Lower leg skin (tissue), 4 donors: ENCODE results near the gene ABLIM1. TPM values are rescaled to one million over a fixed set of nuclear protein-coding genes. Genes with fewer than 3 reads are reported as not detected.

Experiments
- DNase-seq, 2 donors: peaks; one replicate each; pipeline ENCODE4 v3.0.0-alpha.2; 2019; ENCODE audit warnings: low spot score in 2 of 2
- H3K4me3 ChIP-seq: fragments of 200-600 bp; sonication (generic); 2 replicates; pipeline ENCODE4 v1.5.1; 2017; ENCODE audit warnings: mild to moderate bottlenecking, low read depth; ENCODE audit not compliant: poor library complexity, severe bottlenecking
- POLR2A ChIP-seq, 2 donors: fragments of 450-650 bp; IDR thresholded peaks; one replicate each; pipeline ENCODE4 v1.6.1; 2016 to 2017; ENCODE audit warnings: antibody characterized with exemption in 2 of 2, mild to moderate bottlenecking in 1 of 2, moderate library complexity in 1 of 2
- WGBS, 2 donors: methylation state at CpG; one replicate each; pipeline ENCODE4 v1.1.5; 2018; 5-methylcytosine and 5-hydroxymethylcytosine counted together
- intact Hi-C: fragments of 100-400 bp; cut with DNase I; formaldehyde crosslinking; loops from one replicate; pipeline ENCODE4 v1.15.0; 2023; ENCODE audit warnings: low total_unique reads
- total RNA-seq, 4 donors: library from RNA; depleted of rRNA; stranded (reverse); fragments of >200 nt; gene quantifications; one replicate each; pipeline ENCODE4 v1.1.0, GENCODE V29; 2016
- TF ChIP-seq, protein P1 (sequence below), 3 donors: fragments of 450-650 bp; IDR thresholded peaks; one replicate each; pipeline ENCODE4 v1.5.1; 2016; ENCODE audit warnings: antibody characterized with exemption in 3 of 3, mild to moderate bottlenecking in 3 of 3, moderate library complexity in 2 of 3

The ABLIM1 gene
- total RNA-seq, 4 donors from 2014 or later: 171 to 258 (median 209) TPM

DNA sequence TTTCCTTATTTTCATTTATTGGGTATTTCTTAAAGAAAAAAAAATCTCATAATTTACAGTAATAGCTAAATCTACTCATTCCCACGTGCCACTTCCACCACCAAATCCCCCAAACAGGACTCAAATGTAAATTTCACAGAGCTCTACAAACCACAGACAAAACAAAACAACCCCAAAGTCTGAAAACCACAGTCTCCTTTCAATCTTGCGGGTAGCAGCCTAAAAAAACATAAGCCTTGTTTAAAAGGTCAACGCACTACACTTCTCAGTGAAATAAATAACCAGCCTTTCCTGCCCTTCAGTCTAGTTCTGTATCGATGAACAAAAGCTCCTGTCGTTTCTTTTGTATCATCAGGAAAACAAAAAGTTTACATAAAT lies 132.0 kb downstream of the ABLIM1 start:
- TF ChIP-seq, protein P1, sequence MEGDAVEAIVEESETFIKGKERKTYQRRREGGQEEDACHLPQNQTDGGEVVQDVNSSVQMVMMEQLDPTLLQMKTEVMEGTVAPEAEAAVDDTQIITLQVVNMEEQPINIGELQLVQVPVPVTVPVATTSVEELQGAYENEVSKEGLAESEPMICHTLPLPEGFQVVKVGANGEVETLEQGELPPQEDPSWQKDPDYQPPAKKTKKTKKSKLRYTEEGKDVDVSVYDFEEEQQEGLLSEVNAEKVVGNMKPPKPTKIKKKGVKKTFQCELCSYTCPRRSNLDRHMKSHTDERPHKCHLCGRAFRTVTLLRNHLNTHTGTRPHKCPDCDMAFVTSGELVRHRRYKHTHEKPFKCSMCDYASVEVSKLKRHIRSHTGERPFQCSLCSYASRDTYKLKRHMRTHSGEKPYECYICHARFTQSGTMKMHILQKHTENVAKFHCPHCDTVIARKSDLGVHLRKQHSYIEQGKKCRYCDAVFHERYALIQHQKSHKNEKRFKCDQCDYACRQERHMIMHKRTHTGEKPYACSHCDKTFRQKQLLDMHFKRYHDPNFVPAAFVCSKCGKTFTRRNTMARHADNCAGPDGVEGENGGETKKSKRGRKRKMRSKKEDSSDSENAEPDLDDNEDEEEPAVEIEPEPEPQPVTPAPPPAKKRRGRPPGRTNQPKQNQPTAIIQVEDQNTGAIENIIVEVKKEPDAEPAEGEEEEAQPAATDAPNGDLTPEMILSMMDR (IDR thresholded peaks at IDR 0.05): no peak
- no peak for TF ChIP-seq POLR2A (IDR thresholded peaks at IDR 0.05)
- H3K4me3 ChIP-seq: peak overlapping the region; percentile 18
- intact Hi-C loops: no loop called here
- WGBS, 2 donors: 6 to 14% methylated on average over 5 of the region's 5 CpGs
- no peak for DNase-seq

DNA sequence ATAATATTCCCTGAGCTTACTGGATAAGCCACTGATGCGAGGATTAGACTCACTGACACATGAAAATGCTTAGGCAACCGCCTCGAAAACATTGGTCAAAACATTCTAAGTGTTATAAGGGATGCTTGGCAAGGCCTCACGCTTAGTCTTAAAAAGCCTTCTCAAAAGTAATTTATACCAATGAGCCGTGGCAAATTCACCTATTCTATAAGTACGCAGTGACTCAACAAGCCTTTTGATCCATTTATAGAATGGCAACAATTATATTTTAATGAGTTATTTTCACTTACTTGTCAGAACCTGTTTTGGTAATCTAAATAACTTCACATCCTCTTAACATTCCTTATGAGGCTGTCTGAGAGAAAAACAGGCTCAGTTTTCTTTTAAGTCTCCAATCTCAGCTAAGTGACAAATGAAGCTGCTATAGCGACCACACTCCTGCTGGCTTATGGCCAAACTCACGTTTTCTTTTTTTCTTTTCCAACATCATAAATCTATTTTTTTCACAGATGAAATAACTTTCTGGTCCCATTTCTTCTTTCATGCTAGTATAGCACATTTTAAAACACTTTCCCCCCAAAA lies 132.6 kb downstream of the ABLIM1 start:
- no peak overlapping the region for H3K4me3 ChIP-seq
- 23 to 26% methylated on average over 8 of the region's 8 CpGs for WGBS, 2 donors
- DNase-seq: no peak
- intact Hi-C loops: no loop called here
- TF ChIP-seq POLR2A (IDR thresholded peaks at IDR 0.05): no peak
- TF ChIP-seq, protein P1 (IDR thresholded peaks at IDR 0.05): no peak

DNA sequence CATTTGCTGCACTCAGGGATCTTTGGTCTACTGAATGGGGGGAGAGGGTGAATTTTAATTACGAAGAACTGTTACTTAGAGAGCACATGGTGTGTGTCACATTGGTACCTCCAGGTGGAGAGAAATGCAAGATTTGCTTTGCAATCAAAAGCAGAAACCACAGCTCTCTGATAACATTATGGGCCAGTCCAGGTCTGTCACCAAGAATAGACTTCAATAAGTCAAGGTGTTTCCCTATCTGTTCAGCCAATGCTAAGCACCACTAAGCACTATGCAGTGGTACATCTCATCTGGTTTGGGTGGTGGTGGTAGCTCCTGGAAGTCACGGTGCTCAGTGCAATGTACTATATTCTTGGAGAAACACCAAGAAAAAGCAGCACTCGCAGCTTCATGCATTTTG lies 134.2 kb downstream of the ABLIM1 start:
- H3K4me3 ChIP-seq: no peak overlapping the region
- DNase-seq: no peak
- intact Hi-C loops: no loop called here
- TF ChIP-seq, protein P1 (IDR thresholded peaks at IDR 0.05): no peak
- TF ChIP-seq POLR2A (IDR thresholded peaks at IDR 0.05): no peak
- 74 to 82% methylated on average over 3 of the region's 3 CpGs for WGBS, 2 donors

DNA sequence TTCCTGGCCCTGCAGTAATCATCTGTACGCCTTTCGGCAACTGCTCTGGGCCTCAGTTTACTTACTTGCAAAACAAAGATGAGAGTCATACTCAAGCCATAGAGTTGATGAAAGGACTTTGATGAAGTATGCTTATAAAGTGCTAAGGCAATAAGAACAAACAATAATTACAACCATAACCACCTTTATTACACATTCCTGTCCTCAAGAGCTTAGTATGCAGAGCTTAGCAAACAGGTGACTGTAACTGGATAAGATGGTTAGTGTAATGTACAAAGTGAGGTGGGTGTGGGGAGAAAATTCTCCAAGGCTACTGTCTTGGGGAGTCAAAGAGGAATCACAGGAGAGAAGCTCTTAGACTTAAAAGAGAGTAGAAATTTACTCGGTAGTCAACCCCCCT lies 136.8 kb downstream of the ABLIM1 start:
- intact Hi-C loops: no loop called here
- H3K4me3 ChIP-seq: no peak overlapping the region
- 84 to 86% methylated on average over 3 of the region's 3 CpGs for WGBS, 2 donors
- no peak for DNase-seq
- TF ChIP-seq, protein P1 (IDR thresholded peaks at IDR 0.05): no peak
- no peak for TF ChIP-seq POLR2A (IDR thresholded peaks at IDR 0.05)

DNA sequence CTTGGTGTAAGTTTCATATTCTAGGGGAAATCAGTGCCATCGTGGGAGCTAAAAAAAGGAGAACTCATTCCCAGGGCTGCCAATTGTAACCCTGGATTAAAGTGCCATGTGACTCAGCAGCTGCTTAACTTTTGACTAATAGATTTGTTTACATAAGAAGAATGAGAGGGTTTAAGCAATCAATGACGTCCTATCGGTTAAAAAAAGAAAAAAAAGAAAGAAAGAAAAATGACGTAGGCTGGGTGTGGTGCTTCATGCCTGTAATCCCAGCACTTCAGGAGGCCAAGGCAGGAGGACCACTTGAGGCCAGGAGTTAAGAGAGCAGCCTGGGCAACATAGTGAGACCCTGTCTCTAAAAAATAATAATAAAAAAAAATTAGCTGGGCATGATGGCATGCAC lies 137.6 kb downstream of the ABLIM1 start:
- no peak overlapping the region for H3K4me3 ChIP-seq
- TF ChIP-seq, protein P1 (IDR thresholded peaks at IDR 0.05): no peak
- TF ChIP-seq POLR2A (IDR thresholded peaks at IDR 0.05): no peak
- intact Hi-C loops: no loop called here
- DNase-seq: no peak
- 11 to 20% methylated on average over 4 of the region's 4 CpGs for WGBS, 2 donors

DNA sequence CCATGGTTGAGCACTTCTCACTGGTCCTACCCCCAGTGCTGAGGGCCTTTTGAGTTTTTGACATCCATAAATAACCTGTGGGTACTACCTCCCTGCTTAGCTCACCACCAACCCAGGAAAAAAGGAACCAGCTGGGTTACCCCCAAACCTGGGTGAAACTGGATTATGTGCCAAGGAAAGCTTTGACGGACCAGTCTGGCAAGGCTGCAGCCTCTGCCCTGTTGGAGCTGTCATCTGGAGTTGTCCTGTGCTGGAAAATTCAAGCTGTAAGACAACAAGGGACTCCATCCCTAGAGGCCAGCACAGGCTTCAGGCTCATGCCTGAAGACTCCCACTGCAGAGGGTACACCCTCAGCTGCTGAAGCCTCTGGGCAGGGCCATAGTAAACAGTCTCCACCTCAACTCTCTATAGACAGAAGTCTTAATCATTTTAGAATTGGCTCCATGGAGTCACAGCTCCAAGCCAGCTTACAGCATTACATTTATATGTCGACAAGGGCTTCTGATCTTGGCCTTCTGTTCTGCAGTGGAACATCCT lies 138.2 kb downstream of the ABLIM1 start:
- intact Hi-C loops: no loop called here
- 28 to 39% methylated on average over 2 of the region's 2 CpGs for WGBS, 2 donors
- TF ChIP-seq POLR2A (IDR thresholded peaks at IDR 0.05): no peak
- TF ChIP-seq, protein P1 (IDR thresholded peaks at IDR 0.05): no peak
- DNase-seq: no peak
- H3K4me3 ChIP-seq: no peak overlapping the region
